CD14-positive monocyte (primary cell): ENCODE measurements around the gene SRP14. TPM values are rescaled to one million over a fixed set of nuclear protein-coding genes. Genes with fewer than 3 reads are reported as not detected.

Experiments used
- DNase-seq, 3 donors: peaks; one replicate each; pipeline ENCODE4 v3.0.0-alpha.2; 2011 to 2022
- H2AFZ ChIP-seq: 2 replicates; pipeline ENCODE4 v1.6.0; 2012; ENCODE audit warnings: mild to moderate bottlenecking, low read depth, low read length, inconsistent platforms; ENCODE audit not compliant: insufficient read depth, poor library complexity, severe bottlenecking
- H3K27ac ChIP-seq, 2 donors: 1 replicate in 1 of 2; 2 replicates in 1 of 2; pipeline ENCODE4 v1.5.1; 2012 to 2013; ENCODE audit warnings: low read length in 2 of 2, control low read depth in 1 of 2, inconsistent platforms in 1 of 2, low read depth in 1 of 2, mild to moderate bottlenecking in 1 of 2
- H3K27me3 ChIP-seq, 2 donors: one replicate each; pipeline versions ENCODE4 v1.6.0 to v1.6.1; 2011 to 2013; ENCODE audit warnings: low read length in 2 of 2; ENCODE audit not compliant: control insufficient read depth in 2 of 2, insufficient read depth in 2 of 2
- H3K36me3 ChIP-seq, 2 donors: replicated peaks in 1 of 2; 1 replicate in 1 of 2; 2 replicates in 1 of 2; pipeline versions ENCODE4 v1.5.1 to v1.6.1; 2012 to 2013; ENCODE audit warnings: low read length in 2 of 2, control low read depth in 1 of 2, inconsistent platforms in 1 of 2, mild to moderate bottlenecking in 1 of 2; ENCODE audit not compliant: insufficient read depth in 2 of 2, control insufficient read depth in 1 of 2
- H3K4me1 ChIP-seq, 2 donors: 1 replicate in 1 of 2; 2 replicates in 1 of 2; pipeline versions ENCODE4 v1.5.1 to v1.6.1; 2012 to 2013; ENCODE audit warnings: low read length in 2 of 2, control low read depth in 1 of 2, inconsistent platforms in 1 of 2, mild to moderate bottlenecking in 1 of 2, moderate library complexity in 1 of 2; ENCODE audit not compliant: insufficient read depth in 2 of 2, control insufficient read depth in 1 of 2
- H3K4me2 ChIP-seq: replicated peaks from 2 replicates; pipeline ENCODE3; 2012; ENCODE audit warnings: low read length, moderate library complexity, mild to moderate bottlenecking; ENCODE audit not compliant: poor library complexity, severe bottlenecking; ENCODE audit errors: extremely low read depth
- H3K4me3 ChIP-seq, 3 experiments: fragments of 200-600 bp in 1 of 3; sonication (generic) in 1 of 3; replicated peaks in 1 of 3; 1 replicate in 2 of 3; 2 replicates in 1 of 3; pipeline ENCODE4 v1.5.1; 2011 to 2013; ENCODE audit warnings: low read length in 3 of 3, mild to moderate bottlenecking in 3 of 3, control low read depth in 2 of 3, low read depth in 2 of 3, inconsistent platforms in 1 of 3, moderate library complexity in 1 of 3
- H3K79me2 ChIP-seq: 2 replicates; pipeline ENCODE4 v1.6.0; 2012; ENCODE audit warnings: mild to moderate bottlenecking, control low read depth, inconsistent platforms, low read length, moderate library complexity; ENCODE audit not compliant: insufficient read depth
- H3K9ac ChIP-seq: 2 replicates; pipeline ENCODE4 v1.6.0; 2017; ENCODE audit warnings: low read length, mild to moderate bottlenecking; ENCODE audit not compliant: insufficient read depth, poor library complexity, severe bottlenecking
- H3K9me3 ChIP-seq, 2 donors: replicated peaks in 1 of 2; 1 replicate in 1 of 2; 2 replicates in 1 of 2; pipeline versions ENCODE4 v1.5.1 to v1.6.1; 2012 to 2013; ENCODE audit warnings: low read length in 2 of 2, control low read depth in 1 of 2; ENCODE audit not compliant: control insufficient read depth in 1 of 2, insufficient read depth in 1 of 2
- H4K20me1 ChIP-seq: 2 replicates; pipeline ENCODE4 v1.6.0; 2012; ENCODE audit warnings: mild to moderate bottlenecking, low read length, control low read depth, moderate library complexity; ENCODE audit not compliant: insufficient read depth
- H3K27ac Mint-ChIP-seq, 7 donors: one replicate each; pipeline ENCODE4 v1.8.0; 2020; ENCODE audit warnings: mild to moderate bottlenecking in 7 of 7, mixed read lengths in 7 of 7, moderate library complexity in 6 of 7, inconsistent platforms in 2 of 7
- H3K27me3 Mint-ChIP-seq, 3 donors: one replicate each; pipeline ENCODE4 v1.8.0; 2021 to 2022; ENCODE audit warnings: low read depth in 3 of 3, mild to moderate bottlenecking in 3 of 3, mixed read lengths in 3 of 3, moderate library complexity in 3 of 3, inconsistent platforms in 1 of 3
- H3K36me3 Mint-ChIP-seq, 2 donors: one replicate each; pipeline ENCODE4 v1.8.0; 2020; ENCODE audit warnings: mixed read lengths in 2 of 2, inconsistent platforms in 1 of 2, mild to moderate bottlenecking in 1 of 2
- H3K4me1 Mint-ChIP-seq: one replicate; pipeline ENCODE4 v1.8.0; 2020; ENCODE audit warnings: mild to moderate bottlenecking, mixed read lengths
- H3K4me3 Mint-ChIP-seq, 2 donors: one replicate each; pipeline ENCODE4 v1.8.0; 2020; ENCODE audit warnings: mild to moderate bottlenecking in 2 of 2, mixed read lengths in 2 of 2, moderate library complexity in 1 of 2
- H3K9me3 Mint-ChIP-seq, 7 donors: one replicate each; pipeline ENCODE4 v1.8.0; 2020 to 2022; ENCODE audit warnings: mixed read lengths in 7 of 7, mild to moderate bottlenecking in 6 of 7, moderate library complexity in 6 of 7, inconsistent platforms in 2 of 7
- WGBS: methylation state at CpG from one replicate; pipeline ENCODE4 v1.1.5; 2013; ENCODE audit warnings: missing lambda C conversion rate; ENCODE audit not compliant: insufficient coverage; 5-methylcytosine and 5-hydroxymethylcytosine counted together
- intact Hi-C, 2 donors: fragments of 100-400 bp; cut with micrococcal nuclease; formaldehyde crosslinking; loops; one replicate each; pipeline versions ENCODE4 v1.15.0 to v1.15.1; 2023
- polyA plus RNA-seq, 3 donors: library from polyadenylated mRNA; depleted of rRNA in 1 of 3; unstranded in 2 of 3; stranded (reverse) in 1 of 3; fragments of 300-500 nt in 2 of 3; fragments of >200 nt in 1 of 3; fragmentation: Illumina TruSeq in 2 of 3; gene quantifications; 1 replicate in 2 of 3; 2 replicates in 1 of 3; pipeline ENCODE4 v1.2.3, GENCODE V29; 2012 to 2021
- TF ChIP-seq, protein P1 (sequence below): fragments of 200-600 bp; IDR thresholded peaks from one replicate; pipeline ENCODE4 v1.8.0; 2022; ENCODE audit warnings: antibody characterized with exemption, mild to moderate bottlenecking

SRP14 gene
- polyA plus RNA-seq, 3 donors: 181 to 548 (median 525) TPM

DNA sequence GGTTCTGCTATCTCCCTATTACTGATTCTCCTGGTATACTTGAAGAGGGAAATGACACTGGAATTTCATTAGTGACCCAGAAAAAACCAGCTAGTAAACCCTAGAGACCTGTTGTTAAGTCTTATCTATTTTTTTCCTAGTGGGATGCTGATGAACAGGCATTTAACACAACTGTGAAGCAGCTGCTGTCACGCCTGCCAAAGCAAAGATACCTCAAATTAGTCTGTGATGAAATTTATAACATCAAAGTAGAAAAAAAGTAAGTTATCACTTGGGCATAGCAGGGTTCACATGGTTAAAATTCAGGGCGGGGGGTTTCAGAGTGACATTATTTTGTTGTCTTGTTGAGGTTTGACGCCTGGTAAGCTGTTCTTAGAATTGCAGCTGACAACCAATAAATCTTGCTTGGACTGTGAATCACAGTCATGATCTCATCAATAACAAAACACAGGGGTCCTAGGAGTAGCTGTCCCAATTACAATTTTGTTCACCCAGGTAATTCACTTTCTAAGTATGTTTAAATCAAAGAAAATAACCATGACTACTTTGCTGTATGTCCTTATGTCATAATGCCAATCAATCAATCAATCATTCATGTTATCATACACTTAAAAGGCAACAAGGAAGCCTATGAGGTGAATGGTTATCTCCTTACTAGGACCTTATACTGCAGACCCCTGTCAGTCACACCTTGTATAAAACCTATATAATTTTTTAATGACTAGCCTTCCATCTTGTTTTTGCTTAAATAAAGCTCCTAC, 4.6 kb downstream of the SRP14 start:
- Histone ChIP-seq H3K4me2 (no peak overlapping the region), H3K9me3 (no peaks in the 10 kb centered on the region), H3K79me2 (peaks cover 26% of the 10 kb centered on the region), H2AFZ (no peak overlapping the region), H3K4me3 (no peak overlapping the region), H3K9ac (no peak overlapping the region), H4K20me1 (peaks cover 5% of the 10 kb centered on the region), H3K36me3 (peaks cover 67 to 78% of the 10 kb centered on the region in 2 donors), H3K27me3 (no peaks in the 10 kb centered on the region), H3K27ac (no peak overlapping the region), H3K4me1 (peaks cover 8 to 13% of the 10 kb centered on the region in 2 donors)
- Mint-ChIP-seq H3K4me1 (peaks cover 13% of the 10 kb centered on the region), H3K36me3 (peaks cover 62 to 71% of the 10 kb centered on the region in 2 donors), H3K4me3 (no peak overlapping the region), H3K27me3 (no peaks in the 10 kb centered on the region), H3K27ac (no peak overlapping the region), H3K9me3 (no peaks in the 10 kb centered on the region)
- DNase-seq: no peak
- TF ChIP-seq, protein P1, sequence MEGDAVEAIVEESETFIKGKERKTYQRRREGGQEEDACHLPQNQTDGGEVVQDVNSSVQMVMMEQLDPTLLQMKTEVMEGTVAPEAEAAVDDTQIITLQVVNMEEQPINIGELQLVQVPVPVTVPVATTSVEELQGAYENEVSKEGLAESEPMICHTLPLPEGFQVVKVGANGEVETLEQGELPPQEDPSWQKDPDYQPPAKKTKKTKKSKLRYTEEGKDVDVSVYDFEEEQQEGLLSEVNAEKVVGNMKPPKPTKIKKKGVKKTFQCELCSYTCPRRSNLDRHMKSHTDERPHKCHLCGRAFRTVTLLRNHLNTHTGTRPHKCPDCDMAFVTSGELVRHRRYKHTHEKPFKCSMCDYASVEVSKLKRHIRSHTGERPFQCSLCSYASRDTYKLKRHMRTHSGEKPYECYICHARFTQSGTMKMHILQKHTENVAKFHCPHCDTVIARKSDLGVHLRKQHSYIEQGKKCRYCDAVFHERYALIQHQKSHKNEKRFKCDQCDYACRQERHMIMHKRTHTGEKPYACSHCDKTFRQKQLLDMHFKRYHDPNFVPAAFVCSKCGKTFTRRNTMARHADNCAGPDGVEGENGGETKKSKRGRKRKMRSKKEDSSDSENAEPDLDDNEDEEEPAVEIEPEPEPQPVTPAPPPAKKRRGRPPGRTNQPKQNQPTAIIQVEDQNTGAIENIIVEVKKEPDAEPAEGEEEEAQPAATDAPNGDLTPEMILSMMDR: no peak
- intact Hi-C loops: loop anchor here in 1 of 2 donors (5.0 kb wide), 1 partner anchor 243 kb away; no protein-coding TSS in a partner anchor
- WGBS: no CpG with 5 or more reads among the region's 3 CpGs

DNA sequence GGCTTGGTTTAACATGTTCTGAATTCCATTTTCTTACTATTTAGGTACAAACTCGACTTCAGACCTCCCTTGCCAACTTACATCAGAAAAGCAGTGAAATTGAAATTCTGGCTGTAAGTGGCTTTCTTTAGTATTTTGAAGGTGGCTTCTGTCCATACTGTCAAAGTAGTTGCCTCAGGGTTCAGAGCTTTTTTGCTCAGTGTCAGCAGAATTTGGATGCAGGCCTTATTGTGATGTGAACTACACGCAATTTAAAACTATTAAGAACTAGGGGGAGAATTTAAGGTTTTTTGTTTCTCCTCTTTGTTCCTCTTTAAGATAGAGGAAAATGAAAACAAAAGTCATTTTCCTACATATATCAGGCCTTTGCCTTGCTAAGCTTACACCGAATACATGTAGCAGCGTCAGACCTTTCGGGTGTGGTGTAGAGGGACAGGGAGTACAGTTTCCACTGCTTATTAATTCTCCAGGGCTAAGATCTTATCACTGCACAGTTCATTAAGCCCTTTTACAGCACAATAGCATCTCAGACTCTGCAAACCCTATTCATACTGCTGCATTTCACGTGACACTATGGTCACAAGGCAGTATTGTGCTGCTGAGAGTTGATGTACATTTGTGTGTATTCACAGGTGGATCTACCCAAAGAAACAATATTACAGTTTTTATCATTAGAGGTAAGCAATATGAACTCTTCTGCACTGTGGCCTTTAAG, 6.7 kb downstream of the SRP14 start:
- no peak overlapping the region for H3K4me2 ChIP-seq
- no peaks in the 10 kb centered on the region for H4K20me1 ChIP-seq
- no peak overlapping the region for H2AFZ ChIP-seq
- Mint-ChIP-seq H3K4me1 (peaks cover 3% of the 10 kb centered on the region), H3K27ac (no peak overlapping the region), H3K9me3 (no peaks in the 10 kb centered on the region), H3K27me3 (no peaks in the 10 kb centered on the region), H3K36me3 (peaks cover 79 to 89% of the 10 kb centered on the region in 2 donors), H3K4me3 (no peak overlapping the region)
- TF ChIP-seq, protein P1: no peak
- no peaks in the 10 kb centered on the region for H3K4me1 ChIP-seq
- no CpG with 5 or more reads among the region's 6 CpGs for WGBS
- no peak for DNase-seq
- no peak overlapping the region for H3K9ac ChIP-seq
- peaks cover 83 to 99% of the 10 kb centered on the region in 2 donors for H3K36me3 ChIP-seq
- H3K27me3 ChIP-seq: no peaks in the 10 kb centered on the region
- H3K27ac ChIP-seq: no peak overlapping the region
- intact Hi-C loops: loop anchor here in 1 of 2 donors (5.0 kb wide), 1 partner anchor 245 kb away; no protein-coding TSS in a partner anchor
- no peak overlapping the region for H3K4me3 ChIP-seq
- H3K79me2 ChIP-seq: peaks cover 5% of the 10 kb centered on the region
- no peaks in the 10 kb centered on the region for H3K9me3 ChIP-seq
